ENCODE measurements around the gene ZNF804A.

ZNF804A gene

GRCh38 chr2:184945824-184946223 lies 347.5 kb downstream of the ZNF804A start:
- no peak for DNase-seq (ENCODE audit: low read depth)

- DNase-seq (ENCODE audit: low read depth) = no peak
Observed at GRCh38 chr2:184956856-184957255, 358.5 kb downstream of the ZNF804A start.

- no peak for DNase-seq (ENCODE audit: low read depth)
Observed at GRCh38 chr2:184971546-184972068, 373.3 kb downstream of the ZNF804A start.

Data from activated T-helper 1 cell treated with Interleukin-2 at 50 U/mL for 16 hours (primary cell).